T-helper 17 cell (primary cell): ENCODE data around the gene STAT6. TPM values are rescaled to one million over a fixed set of nuclear protein-coding genes. Genes with fewer than 3 reads are reported as not detected.

Experiments
- ATAC-seq: fragments of 150-1000 bp; cut with Tn5 transposase; 2 replicates; pipeline ENCODE4 v1.10.0; 2021; ENCODE audit warnings: mild to moderate bottlenecking, moderate library complexity
- DNase-seq, 3 donors: peaks; one replicate each; pipeline versions ENCODE4 v3.0.0 to v3.0.0-alpha.2; 2020 to 2021
- H3K9me3 ChIP-seq: one replicate; pipeline ENCODE4 v1.7.0; 2013; ENCODE audit warnings: low read length, mild to moderate bottlenecking; ENCODE audit not compliant: control insufficient read depth, poor library complexity, severe bottlenecking
- H3K27ac Mint-ChIP-seq: one replicate; pipeline ENCODE4 v1.8.0; 2022; ENCODE audit warnings: mild to moderate bottlenecking, moderate library complexity, mixed read lengths
- H3K27me3 Mint-ChIP-seq: one replicate; pipeline ENCODE4 v1.8.0; 2022; ENCODE audit warnings: mixed read lengths
- H3K36me3 Mint-ChIP-seq: one replicate; pipeline ENCODE4 v1.8.0; 2022; ENCODE audit warnings: low read depth, mixed read lengths
- H3K4me1 Mint-ChIP-seq: one replicate; pipeline ENCODE4 v1.8.0; 2022; ENCODE audit warnings: mild to moderate bottlenecking, mixed read lengths
- H3K4me3 Mint-ChIP-seq: one replicate; pipeline ENCODE4 v1.8.0; 2022; ENCODE audit warnings: mild to moderate bottlenecking, moderate library complexity, mixed read lengths
- total RNA-seq, 4 donors: library from RNA in 2 of 4; stranded (reverse) in 2 of 4; gene quantifications; one replicate each; pipeline ENCODE4 v1.2.3 and lab custom pipeline; 2022 to 2026

STAT6 gene
- total RNA-seq, 2 donors from 2014 or later = 205 to 253 TPM

DNA sequence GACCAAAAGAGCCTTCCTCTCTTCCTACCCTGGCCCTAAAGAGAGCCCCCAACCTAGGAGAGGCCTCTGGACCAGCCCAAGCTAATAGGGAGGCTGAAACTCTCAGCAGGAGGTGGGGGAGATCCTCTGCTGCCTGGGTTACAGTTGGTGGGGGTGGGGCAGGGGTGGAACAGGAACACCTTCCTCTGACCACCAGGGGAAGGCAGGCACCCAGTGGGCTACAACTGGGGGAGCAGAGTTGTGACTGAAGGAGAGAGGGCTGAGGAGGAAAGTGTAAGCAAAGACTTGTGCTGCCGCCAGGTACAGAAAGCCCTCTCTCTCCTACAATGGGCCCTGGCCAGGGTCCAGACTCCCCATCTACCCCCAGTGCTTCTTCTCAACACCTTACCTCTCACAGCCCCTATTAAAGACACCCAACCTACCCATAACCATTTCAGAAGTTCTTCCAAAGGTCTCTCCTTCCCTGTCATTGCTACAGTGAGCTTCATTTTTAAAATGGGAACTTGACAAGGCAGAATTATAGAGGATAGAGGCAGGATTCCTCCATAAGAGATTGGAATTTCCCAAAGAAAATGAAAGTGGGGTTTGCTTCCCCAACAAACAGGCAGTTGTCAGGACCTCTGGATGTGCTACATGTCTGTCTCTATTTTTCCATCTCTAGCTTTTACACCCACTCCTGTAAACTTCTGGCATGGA, 62.6 kb downstream of the STAT6 start:
- no peak overlapping the region for H3K27ac Mint-ChIP-seq
- H3K36me3 Mint-ChIP-seq = peaks cover 2% of the 10 kb centered on the region
- H3K4me3 Mint-ChIP-seq = no peak overlapping the region
- ATAC-seq (no peak), DNase-seq (no peak)
- peaks cover 18% of the 10 kb centered on the region for H3K27me3 Mint-ChIP-seq
- H3K4me1 Mint-ChIP-seq = peaks cover 18% of the 10 kb centered on the region
- no peaks in the 10 kb centered on the region for H3K9me3 ChIP-seq

DNA sequence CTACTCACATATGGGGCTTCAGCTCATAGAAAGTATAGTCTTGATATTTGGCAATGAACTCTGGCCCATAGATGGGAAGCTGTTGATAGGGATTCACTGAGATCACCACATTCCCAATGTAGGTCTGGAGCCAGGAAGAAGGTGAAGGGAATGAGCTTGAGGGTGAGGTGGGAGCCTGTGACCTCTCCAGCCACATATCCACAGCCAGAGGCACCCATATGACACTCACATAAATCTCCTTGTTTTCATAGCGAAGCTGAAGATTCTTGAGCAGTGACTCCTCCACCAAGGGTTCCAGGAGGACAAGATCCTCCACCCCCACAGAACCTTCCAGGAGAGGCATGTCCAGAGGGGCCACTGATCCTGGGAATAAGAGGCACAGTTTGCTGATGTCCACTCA, 63.2 kb downstream of the STAT6 start:
- DNase-seq = no peak
- no peak for ATAC-seq
- peaks cover 23% of the 10 kb centered on the region for H3K27me3 Mint-ChIP-seq
- peaks cover 18% of the 10 kb centered on the region for H3K4me1 Mint-ChIP-seq
- H3K4me3 Mint-ChIP-seq = no peak overlapping the region
- peak overlapping the region; percentile 0 for H3K27ac Mint-ChIP-seq
- H3K36me3 Mint-ChIP-seq = peaks cover 2% of the 10 kb centered on the region
- H3K9me3 ChIP-seq = no peaks in the 10 kb centered on the region

DNA sequence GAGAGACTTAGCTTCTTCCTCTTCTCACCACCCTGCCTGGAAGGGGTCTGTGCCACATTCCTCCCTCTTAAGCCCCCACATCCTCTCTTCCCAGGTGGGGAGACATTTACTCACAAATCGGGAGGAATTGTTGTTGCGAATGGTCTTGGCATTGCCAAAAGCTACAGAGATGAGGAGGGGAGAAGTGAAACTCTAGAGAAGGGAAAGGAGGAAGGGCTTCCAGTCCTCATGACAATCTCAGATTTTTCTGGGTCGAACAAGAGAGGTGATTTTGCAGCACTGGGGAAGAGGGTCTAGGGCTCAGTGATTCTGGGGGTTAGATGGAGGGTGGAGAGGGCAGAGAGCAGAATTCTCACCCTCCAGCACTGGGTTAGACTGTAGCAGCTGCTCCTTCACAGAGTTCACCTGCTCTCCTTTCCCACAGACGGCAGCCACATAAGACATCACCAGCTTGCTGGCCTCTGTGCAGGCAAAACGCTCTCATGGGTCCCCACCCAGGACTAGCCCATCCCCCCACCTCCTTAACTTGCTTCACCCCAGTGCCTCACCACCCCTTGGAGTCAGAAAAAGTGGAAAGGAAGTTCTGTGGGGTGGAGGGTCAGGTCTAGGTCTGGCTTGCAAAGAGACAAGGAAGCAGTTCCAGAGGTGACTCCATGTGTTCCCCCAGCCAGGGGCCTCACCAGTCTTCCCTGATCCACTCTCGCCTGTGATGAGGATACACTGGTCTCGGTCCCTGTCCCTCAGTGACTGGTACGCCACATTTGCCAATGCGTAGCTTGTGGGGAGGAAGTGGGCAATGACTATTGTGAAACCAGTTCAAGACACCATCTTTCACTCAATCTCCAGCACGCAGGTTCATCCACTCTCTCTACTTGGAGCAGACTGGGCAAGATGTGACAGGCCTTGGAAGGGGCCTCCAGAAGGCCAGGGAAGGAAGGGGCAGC, 63.9 kb downstream of the STAT6 start:
- ATAC-seq (peak; percentile 53), DNase-seq (no peak)
- H3K27me3 Mint-ChIP-seq = peaks cover 24% of the 10 kb centered on the region
- H3K36me3 Mint-ChIP-seq = peaks cover 2% of the 10 kb centered on the region
- H3K9me3 ChIP-seq = no peaks in the 10 kb centered on the region
- H3K4me3 Mint-ChIP-seq = peak overlapping the region; percentile 2
- H3K27ac Mint-ChIP-seq = peak overlapping the region; percentile 0
- H3K4me1 Mint-ChIP-seq = peaks cover 18% of the 10 kb centered on the region

DNA sequence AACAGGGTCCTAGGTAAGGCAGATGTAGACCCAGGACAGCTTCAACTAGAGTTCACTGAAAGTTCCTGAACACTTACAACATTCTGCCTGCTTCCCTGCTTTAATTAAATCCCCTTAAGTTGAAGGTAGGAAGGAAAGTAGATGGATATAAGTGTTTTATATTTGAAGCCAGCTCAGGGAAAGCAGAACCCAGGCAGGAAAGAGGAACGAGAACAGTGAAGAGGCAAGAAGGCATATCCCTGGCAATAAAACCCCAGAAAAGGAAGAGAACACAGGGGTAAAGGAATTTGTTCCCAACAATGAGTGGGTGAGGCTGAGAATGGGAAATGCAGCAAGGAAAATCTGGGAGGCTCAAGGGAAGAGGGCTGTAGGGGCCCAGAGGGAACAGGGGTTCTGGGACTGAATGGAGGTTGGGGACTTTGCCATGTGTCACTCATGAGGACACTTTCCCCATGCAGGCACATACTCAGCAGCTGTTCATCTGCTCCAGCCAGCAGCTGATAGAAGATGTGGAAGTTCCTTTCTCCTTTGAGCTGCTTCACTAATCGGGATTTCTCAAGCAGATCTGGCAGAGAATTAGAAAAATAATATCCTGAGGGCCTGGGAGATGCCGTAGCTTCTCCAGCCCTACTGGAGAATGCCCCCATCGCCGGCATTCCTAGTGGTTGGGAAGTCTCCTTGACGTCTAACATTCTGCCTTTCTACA, 64.9 kb downstream of the STAT6 start:
- H3K27ac Mint-ChIP-seq = peak overlapping the region; percentile 0
- no peak for ATAC-seq
- H3K4me3 Mint-ChIP-seq = peak overlapping the region; percentile 60
- no peak for DNase-seq
- peaks cover 18% of the 10 kb centered on the region for H3K4me1 Mint-ChIP-seq
- H3K27me3 Mint-ChIP-seq = peaks cover 33% of the 10 kb centered on the region
- H3K36me3 Mint-ChIP-seq = peaks cover 2% of the 10 kb centered on the region
- H3K9me3 ChIP-seq = no peaks in the 10 kb centered on the region

Other genes with a start within 250 kb of the STAT6 start
- gene SDR9C7, start 177.0 kb downstream of the STAT6 start, total RNA-seq = not detected
- gene RDH16, start 153.8 kb downstream of the STAT6 start, total RNA-seq = under 1 TPM; 0.40 to 0.81 TPM
- 10 to 100 TPM in 1 of 2 donors, 1 to 10 TPM in 1; 7.0 to 10.8 TPM for gene ZBTB39, start 104.8 kb downstream of the STAT6 start, total RNA-seq
- gene TAC3, start 94.8 kb downstream of the STAT6 start, total RNA-seq = not detected
- gene MYO1A, start 61.2 kb downstream of the STAT6 start, total RNA-seq = under 1 TPM in 1 of 2 donors, not detected in 1; 0.70 TPM
- 10 to 100 TPM; 12.2 to 14.1 TPM for gene NEMP1, start 32.6 kb downstream of the STAT6 start, total RNA-seq
- gene NAB2, start 22.2 kb downstream of the STAT6 start, total RNA-seq = 1 to 10 TPM; 4.0 to 5.0 TPM
- 10 to 100 TPM in 1 of 2 donors, 1 to 10 TPM in 1; 3.8 to 11.6 TPM for gene LRP1, start 17.1 kb upstream of the STAT6 start, total RNA-seq
- gene LRP1-AS, start 36.3 kb upstream of the STAT6 start, total RNA-seq = not detected
- gene NXPH4, start 105.4 kb upstream of the STAT6 start, total RNA-seq = not detected
- gene SHMT2, start 118.3 kb upstream of the STAT6 start, total RNA-seq = 10 to 100 TPM; 28.8 to 36.9 TPM
- 1 to 10 TPM; 1.6 to 1.9 TPM for gene STAC3, start 139.8 kb upstream of the STAT6 start, total RNA-seq